A172 (cell line): ENCODE measurements around the gene SEPTIN10. TPM values are rescaled to one million over a fixed set of nuclear protein-coding genes. Genes with fewer than 3 reads are reported as not detected.

Experiments
- DNase-seq: peaks from one replicate; pipeline ENCODE4 v3.0.0-alpha.2; 2015; ENCODE audit warnings: low spot score
- total RNA-seq: library from RNA; depleted of rRNA; stranded (reverse); fragments of >200 nt; shearing (Covaris generic); gene quantifications from 2 replicates; pipeline ENCODE4 v1.2.3, GENCODE V29; 2014

The SEPTIN10 gene
- total RNA-seq, 1 experiment from 2014 or later, result 149 TPM

DNA sequence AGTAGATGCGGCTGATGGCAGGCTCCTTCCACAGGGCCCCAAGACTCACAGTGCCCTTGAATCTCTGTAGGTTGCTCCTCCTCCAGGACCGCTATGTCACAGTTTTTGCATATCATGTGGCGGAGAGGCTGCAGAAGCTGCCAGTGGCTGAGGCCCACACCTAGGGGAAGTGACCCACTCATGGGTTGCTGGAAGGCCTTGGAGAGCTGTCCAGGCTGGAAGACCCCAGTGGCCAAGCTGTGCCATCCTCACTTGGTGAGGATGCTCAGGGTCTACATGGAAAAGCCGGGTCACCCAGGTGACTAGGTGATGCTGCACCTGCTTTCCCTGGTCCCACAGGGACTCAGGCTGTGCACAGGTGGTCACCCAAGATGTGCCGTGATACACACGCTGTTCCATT lies 90.6 kb downstream of the SEPTIN10 start:
- DNase-seq, result no peak

DNA sequence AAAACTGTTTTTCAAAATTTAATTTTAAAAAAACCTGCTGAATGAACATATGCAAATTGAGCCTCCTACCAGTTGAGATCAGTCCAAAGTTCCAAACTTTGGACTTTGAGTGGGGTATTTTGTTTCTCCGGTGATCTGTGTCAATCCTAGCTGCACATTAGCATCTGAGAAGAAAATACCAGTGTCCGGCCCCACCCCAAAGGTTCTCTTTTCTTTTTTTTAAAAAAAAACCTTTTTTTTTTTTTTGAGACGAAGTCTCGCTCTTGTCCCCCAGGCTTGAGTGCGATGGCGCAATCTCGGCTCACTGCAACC lies 91.7 kb downstream of the SEPTIN10 start:
- DNase-seq, result no peak

DNA sequence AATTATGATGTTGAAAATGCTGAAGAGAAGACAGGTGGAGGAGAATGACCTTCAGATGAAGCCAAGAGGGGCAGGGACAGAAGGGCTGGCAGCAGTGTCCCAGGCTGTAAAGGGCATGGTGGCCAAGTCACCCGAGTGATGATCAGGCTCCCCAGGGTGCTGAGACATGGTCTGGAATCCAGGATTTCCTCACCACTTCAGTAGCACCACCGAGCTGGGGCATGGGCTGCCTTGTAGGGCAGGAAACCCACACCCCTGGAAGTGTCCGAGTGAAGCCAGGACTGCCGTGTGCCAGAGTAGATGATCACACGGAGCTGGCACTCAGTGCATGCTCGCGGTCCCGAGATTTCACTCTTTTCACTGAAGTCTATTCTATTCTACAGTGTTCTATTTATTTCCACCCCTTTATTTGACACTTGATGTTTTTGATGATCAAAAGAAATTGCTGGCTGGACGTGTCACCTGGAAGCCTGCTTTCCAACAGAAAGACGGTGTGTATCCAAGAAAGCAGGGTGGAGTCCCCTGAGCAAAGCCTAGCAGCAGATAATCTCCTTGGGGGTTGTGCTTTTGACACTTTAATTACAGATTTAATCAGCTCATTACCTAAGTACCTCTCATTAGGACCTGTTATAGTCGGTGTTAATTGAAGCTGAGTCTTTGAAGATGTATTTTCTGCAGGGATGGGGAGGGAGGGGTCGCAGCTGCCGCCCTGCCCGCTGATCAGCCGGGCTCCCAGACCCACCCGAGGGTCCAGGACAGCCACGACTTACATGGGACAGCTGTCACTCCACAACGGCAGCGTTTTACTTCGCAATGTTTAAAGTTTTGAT lies 92.3 kb downstream of the SEPTIN10 start:
- no peak for DNase-seq

DNA sequence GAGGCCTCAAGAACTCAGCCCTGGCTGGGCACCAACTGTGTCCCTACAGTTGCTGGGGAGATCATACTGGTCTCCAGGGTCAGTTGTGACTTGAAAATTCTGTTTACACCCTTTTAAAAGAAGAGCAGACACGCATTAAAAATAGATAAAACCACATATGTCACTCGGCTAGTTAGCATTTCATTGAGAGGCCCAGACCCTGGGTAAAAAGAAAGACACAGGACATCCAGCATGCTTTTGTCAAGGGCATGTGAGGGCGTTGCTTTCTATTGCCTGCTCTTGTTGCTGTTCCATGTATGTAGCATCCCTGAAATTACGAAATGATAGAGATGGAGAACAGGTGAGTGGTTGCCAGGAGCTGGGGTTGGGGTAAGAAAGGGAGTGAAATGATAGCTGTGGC lies 94.3 kb downstream of the SEPTIN10 start:
- DNase-seq, result no peak

DNA sequence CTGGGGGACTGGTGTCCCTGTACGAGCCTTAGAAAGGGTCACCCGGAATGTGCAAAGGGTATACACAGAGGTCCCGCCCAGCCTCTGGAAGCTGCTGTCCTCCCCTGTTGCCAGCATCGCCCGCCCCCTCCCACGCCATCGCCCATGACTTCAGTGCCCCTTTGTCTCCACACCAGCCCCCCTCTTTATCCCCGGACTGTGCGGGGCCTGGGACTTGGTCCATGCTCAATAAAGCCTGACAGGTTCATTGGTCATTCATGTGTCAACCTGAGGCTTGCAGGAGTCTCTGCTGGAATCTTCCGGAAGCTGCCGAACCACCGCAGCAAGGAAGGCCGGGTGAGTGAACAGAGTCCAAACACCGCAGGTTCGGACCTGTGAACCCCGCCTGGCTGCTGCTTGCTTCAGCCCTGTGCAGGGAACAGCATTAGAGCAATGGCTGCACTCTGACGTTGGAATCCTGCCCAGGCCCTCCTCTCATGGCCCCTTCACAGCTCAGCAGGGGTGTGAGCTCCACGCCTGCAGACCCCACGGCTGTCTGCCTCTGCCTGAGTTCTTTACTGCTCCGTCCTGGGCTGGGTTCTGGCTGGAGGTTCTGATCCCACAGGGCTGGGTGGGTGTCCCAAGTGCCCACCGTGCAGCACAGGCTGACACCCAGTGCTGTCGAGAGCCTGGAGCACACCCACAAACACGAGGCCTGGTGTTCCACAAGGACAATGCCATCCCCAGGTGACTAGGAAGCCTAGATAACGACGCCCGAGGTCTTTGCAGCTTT lies 96.5 kb downstream of the SEPTIN10 start:
- DNase-seq, result no peak

DNA sequence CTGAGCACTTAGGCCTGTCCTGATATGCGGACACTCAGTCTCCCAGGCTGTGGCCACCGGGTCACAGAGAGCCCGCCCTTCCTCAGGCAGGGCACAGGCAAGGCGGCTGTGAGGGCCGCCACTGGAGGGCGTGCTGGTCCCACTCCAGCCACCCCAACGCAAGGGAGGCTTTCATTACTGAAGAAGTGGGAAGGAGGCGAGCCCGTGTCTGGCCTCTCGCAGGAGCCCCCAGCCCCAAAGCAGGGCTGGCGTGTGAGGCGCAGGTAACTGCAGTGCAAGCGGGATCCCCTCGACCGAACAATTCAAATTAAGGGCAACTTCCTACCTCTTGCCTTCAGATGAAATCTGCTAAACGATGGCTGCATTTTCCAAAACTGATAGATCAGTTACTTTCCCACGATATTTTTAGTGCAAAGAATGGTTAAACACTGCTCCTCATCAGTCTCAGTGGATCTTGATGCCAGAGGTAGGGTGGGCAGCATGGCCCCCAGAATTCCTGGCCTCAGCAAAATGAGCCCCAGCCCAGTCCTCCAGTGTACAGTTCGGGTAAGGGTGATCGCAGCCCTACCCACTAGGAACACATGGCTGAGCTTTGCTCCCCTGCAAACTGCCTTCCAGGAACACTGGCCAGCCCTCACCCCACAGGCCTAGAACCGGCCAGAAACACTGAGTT lies 97.2 kb downstream of the SEPTIN10 start:
- DNase-seq, result peak; percentile 53

DNA sequence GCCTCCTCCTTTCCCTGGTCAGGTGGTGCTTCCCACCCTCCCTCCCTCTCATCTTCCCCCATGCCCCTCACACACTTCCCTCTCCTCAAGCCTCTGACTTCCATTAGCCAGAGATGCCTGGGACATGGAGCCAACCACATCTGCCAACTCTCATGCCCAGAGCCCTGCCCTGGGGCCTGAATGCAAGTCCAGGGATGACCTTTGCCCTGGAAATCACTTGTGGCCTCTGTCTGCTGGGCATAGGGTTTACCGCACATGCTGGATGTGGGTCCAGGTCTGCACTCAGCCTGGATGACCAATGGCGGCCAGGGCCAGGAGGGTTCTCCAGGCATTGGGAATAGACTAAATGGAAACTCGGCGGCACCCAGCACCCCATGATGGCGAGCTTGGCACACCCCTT lies 98.9 kb downstream of the SEPTIN10 start:
- no peak for DNase-seq

DNA sequence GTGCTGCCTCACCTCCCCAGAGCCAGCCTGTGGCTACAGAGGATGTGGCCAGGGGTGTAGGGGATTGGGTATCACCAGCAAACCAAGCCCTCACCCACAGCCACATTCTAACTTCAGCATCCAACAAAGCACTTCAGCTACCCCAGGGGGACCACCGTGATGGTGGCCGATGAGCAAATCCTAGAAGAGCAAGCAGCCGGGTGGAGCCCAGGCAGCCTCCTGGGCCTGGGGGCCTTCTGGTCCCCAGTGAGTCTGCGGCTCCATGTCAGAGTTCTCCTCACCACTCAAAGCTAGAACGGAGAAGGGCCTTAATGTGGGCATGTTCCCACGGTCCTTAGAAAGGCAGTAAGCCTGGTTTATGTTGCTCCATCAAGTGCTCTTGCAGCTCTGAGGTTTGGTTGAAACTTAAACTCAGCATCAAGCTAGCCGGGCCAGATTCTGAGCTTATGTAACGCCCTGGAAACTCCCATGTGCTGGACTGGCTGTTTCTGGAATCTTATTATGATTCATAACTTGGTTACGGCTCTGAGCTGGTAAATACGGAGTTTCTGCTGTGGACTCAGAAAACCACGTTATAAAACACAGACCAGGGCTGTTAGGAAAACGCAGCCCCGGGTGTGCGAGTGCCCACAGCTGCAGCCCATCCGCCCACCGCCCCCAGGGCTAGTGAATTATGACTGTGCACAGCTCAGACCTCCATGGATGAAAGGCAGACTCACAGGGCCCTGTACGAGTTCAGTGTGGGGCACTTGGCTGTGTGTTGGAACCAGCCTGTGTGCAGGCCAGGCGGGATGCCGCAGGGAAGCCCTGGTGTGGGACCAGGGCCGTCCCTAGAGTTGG lies 99.8 kb downstream of the SEPTIN10 start:
- DNase-seq, result peak; percentile 70

DNA sequence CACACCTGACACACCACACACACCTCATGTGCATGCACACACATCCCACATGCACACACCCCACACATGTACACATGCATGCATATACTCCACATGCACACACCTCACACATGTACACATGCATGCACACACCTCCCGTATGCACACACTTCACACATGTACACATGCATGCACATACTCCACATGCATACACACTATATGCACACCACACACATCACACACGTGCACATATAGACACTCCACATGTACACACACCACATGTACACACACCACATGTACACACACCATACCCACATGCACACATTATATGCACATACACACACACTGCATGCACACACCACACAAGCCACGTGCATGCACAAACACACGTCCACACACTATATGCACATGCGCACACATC lies 100.5 kb downstream of the SEPTIN10 start:
- DNase-seq, result no peak

DNA sequence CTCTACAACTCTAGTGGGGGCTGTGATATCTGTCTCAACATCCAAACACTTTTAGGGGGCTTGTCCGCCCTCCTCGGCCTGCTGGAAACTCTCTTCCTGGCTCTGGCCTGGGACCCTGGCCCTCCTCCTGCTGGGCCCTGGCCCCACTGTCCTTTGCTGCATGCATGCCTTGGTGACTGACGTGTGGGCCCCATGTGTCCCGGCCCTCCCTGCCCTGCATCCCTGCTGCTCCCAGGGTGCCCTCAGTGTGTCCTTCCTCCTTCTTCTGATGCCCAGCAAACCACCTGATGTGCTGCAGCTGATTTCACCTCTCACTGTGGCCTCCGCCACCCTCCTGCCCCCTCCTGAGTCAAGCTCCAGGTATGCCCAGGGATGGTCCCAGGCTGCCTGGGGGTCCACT lies 101.7 kb downstream of the SEPTIN10 start:
- no peak for DNase-seq

DNA sequence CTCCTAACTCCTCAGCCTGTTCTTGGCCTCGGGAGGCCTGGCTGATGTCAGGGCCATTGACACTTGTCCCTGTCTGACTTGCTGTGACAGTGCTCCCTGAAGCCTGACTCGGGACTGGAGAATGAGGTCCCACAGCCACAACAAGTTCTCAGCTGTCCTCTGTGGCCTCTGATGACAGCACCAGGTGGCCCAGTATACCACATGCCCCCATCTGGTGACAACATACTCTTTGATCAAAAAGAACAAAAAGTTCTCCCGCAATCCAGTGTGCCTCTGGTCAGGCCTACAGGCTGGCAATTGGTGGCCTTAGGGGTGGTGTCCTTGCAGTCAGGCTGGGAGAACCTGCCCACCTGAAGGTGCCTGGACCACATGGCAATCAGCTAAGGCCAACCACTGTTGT lies 102.6 kb downstream of the SEPTIN10 start:
- DNase-seq, result no peak

DNA sequence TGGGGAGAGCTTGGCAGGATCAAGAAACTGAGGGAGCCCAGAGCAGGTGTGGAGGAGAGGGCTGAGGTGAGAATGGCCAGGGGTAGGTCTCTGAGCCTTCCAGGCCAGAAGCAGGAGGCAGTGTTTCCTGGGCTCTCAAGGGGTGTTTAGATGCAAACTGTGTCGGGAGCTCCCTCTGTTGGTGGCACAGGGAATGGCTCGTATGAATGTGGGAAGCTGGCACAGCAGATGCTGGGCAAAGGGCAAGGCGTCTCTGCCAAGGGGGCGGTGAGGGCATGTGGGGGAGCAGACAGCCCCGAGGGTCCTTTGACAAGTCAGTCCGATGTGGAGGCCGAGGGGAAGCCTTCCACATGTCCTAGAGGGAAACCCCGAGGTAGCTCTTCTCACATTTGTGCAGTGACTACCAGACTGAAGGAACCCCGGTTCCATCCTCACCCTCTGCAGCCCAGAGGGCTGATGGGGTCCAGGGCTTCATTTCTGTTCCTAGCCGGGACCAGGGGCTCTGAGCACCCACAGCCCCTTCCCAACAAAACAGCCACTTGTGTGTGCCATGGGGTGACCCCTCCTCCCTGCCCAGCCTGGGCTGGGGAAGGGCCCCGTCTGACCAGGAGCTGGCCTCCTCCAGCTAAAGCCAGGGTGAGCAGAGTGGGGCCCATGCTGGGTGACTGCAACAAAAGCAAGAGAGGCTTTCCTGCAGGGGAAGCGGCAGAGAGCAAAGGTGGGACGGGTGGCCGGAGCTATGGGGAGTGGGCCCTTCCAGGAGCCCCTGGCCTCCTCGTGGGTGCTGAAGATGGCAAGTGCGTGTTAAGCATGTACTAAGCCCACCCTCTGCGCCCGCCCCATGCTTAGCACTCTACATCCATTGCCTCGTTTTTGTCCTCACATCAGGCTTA lies 103.4 kb downstream of the SEPTIN10 start:
- DNase-seq, result peak; percentile 79

DNA sequence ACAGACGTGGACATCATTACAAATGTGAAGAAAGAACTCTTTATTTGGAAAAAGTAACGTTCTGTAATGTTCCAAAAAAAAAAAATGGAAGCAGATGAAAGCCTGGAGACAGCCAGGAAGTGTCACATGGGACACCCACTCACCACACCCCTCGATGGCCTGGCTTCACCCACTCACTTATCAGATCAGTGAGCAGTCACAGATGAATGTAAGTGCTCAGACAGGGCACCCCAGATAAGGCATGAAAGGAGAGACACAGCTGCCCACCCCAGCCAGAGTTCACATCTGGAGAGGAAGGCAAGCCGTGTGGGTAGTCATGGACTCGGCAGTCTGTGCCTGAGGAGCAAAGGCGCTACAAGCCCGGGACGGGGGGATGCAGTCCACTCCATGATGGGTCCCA lies 105.2 kb downstream of the SEPTIN10 start:
- no peak for DNase-seq

DNA sequence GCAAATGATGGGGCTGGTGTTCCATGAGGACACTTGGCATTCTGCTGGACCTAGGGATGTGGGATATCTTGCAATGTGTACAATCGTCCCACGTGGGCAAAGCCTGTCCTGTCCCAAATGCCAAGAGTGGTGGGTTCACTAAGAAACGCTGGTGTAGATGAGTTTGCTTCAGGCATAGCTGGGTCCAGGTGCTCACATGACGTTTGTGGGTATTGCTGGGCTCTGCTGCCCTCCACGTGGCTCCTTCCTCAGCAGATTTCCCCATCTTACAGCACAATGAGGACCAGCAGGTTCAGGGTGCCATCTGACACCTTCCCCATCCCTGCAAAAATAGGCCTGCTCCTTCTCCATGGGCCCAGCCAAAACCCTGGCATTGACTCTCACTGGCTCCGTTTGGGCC lies 105.9 kb downstream of the SEPTIN10 start:
- no peak for DNase-seq

DNA sequence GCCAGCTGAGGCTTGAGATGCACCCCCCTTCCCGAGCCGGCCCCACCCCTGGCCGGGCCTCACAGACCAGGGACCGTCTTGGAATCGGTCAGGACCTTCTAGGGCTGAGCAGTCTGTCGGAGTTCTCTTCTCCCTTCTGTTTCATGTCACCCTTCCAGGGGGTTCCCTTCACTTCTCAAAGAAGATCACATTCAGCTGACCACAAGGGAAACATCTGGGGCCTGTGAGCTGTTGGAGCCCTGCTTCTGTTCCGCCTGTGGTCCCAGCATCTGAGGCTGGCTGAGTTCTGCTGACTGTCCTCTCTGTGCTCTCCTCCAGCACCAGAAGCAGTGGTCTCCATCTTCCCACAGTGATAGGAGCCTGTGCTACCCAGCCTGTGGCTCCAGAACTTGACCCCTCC lies 106.5 kb downstream of the SEPTIN10 start:
- no peak for DNase-seq

DNA sequence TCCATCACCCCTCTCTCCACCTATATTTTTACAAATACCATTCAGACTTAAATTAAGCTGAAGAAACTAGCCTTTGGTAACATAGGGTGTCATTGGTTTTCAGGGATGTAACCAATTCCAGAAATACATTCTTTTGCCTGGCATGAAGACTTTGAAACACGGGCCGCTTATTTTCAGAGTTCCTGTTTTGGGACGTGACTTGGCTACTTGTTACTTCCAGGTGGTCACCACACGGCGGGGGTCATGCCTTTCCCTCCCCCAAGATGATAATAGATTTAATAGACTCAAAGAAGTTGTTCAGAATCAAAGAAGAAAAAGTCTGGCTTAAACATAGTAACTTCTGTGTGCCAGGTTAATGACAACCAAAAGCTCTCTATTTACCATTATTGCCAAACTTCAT lies 110.6 kb downstream of the SEPTIN10 start:
- DNase-seq, result no peak

DNA sequence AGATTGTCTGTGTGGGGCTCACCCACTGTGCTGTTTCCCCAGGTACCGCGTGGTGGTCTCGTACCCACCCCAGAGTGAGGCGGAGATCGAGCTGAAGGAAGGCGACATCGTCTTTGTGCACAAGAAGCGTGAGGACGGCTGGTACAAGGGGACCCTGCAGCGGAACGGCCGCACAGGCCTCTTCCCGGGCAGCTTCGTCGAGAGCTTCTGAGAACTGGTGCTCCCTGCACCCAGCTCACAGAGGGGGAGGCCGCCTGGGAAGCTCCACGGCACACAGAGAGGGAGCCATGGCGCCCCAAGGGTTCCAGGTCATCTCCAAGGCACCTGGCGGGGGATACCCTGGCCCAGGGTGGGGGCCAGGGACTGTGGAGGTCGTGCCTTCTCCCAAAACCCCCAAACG lies 112.3 kb downstream of the SEPTIN10 start:
- DNase-seq, result no peak

DNA sequence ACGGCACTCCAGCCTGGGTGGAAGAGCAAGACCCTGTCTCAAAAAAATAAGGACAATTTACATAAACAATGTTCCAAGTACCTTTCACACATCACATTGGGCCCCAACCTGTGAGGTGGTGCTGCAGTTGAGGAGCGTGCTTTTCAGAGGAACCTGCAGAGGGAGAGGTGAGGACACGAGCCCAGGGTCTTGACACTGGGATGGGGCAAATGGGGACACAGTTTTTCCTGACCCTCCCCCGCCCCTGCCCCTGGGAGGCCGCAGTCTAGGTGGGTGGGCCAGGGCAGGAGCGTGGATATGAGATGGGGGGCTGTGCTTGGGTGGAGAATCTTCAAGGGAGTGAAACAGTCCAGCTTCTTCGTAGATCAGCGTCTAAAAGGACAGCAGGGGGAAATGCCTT lies 112.9 kb downstream of the SEPTIN10 start:
- no peak for DNase-seq

DNA sequence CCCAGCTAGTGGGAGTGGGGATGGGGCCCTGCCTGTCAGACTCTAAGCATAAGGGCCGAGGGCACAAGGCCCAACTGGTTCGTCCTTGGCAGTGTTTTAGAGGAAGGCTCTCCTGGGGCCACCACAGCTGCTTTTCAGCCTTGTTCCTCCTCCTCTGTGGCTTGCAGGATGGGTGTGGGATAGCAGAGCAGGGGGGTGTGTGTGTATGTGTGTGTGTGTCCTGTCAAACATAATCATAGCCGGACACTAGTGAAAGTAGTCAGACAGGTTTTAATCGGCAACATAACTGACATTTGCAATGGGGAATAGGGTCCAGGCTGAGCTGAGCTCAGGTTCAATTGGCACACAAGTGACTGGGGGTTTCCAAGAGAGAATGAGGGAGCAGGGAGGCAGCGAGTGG lies 114.2 kb downstream of the SEPTIN10 start:
- DNase-seq, result no peak

DNA sequence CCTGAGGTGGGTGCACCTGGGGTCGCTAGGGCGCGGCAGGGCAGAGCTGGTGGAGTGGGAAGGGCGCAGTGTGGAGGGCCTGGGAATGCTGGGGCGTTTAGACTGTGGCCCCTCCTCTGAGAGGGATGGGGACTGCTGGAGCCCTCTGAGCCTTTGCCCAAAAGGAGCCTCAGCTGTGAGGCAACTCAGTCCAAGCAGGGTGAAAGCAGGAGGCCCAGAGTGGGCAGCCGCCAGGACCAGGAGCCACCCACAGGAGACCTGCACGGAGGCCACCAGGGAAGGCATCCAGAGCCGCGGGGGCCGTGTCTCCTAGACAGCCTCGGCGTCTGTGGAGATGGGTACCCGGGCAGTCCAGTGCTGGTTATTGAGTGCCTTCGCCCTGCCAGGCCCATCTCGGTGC lies 114.9 kb downstream of the SEPTIN10 start:
- DNase-seq, result no peak
